ENCODE data around the gene RPP25L.

The RPP25L gene

DNA sequence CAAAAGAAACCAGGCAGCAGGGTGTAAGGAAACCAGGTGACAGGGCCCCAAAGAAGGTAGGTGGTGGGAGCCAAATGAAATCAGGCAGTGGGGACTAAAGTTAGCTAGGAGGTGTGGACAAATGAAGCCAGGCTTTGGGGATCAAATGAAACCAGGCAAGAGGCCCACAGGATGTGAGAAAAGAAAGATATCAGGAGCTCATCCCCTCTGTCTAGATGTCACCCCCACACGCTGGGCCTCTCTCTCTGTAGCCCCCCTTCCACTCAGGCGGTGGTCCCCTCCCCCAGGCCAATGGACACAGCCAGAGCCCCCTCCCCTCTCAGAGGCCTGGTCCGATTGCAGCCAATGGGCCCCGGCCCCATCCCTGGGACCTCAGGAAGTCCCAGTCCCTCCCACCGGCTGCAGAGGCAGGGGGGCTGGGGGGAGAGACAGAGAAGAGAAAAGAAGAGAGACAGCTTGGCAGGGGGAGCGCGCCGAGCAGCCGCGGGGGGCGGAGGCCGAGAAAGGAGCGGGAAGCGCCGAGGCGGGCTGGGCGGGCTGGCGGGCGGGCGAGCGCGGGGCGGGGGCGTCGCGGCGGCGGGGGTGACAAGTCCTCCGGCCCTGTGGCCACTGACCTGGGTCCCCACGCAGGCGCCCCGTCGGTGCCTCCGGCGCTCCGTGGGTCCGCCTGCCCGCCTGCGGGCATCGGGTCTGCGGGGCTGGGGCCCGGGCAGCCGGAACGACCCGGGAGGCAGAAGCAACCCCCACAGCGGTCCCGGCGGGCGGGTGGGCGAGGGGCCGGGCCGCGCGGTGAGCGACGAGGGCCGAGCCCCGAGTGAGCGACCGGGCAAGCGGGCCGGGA is 34.3 kb downstream of the RPP25L start:
- no peak for DNase-seq (ENCODE audit: low read depth)
- TF ChIP-seq, protein P1, sequence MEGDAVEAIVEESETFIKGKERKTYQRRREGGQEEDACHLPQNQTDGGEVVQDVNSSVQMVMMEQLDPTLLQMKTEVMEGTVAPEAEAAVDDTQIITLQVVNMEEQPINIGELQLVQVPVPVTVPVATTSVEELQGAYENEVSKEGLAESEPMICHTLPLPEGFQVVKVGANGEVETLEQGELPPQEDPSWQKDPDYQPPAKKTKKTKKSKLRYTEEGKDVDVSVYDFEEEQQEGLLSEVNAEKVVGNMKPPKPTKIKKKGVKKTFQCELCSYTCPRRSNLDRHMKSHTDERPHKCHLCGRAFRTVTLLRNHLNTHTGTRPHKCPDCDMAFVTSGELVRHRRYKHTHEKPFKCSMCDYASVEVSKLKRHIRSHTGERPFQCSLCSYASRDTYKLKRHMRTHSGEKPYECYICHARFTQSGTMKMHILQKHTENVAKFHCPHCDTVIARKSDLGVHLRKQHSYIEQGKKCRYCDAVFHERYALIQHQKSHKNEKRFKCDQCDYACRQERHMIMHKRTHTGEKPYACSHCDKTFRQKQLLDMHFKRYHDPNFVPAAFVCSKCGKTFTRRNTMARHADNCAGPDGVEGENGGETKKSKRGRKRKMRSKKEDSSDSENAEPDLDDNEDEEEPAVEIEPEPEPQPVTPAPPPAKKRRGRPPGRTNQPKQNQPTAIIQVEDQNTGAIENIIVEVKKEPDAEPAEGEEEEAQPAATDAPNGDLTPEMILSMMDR (IDR thresholded peaks at IDR 0.05; ENCODE audit: insufficient read depth, low read depth, low read length, missing control alignments), result no peak
- no peak overlapping the region for H3K4me3 ChIP-seq (ENCODE audit: low read depth, low read length)

DNA sequence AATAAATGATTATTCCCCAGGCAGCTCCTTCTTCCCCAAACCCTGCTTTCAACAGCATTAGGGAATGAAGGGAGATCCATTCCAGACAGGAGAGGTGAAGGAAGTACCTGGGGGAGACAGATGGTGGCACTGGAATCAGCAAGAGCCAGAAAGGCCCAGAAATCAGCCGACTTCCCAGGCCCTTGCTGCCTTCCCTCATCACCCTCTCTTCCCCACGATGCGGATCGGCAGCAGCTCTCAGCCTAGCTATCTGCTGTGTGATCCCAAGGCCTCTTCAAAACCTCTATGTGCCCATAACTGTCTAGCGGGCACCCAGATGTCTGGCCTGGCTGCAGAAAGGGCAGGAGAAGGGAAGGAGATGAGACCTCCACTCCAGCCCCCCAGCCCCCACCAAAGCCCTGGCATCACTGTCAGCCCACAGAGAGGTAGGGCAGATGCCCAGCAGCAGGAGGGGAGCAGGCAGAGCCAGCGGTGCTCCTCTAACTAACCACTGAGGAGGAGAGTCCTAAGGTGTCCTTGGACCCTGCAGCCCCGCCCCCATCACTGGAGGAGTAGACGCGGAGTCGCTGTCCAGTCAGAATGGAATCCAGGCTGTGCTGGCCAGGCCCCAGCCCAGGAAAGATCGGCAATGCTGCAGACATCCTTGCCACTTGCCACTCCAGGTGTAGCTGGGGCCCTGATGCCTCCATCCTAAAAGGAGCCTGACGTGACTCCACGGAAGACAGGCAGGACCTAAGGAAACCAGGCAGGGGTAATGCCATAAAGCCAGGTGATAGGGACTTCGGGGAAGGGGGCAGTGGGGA is 35.1 kb downstream of the RPP25L start:
- DNase-seq (ENCODE audit: low read depth), result no peak
- H3K4me3 ChIP-seq (ENCODE audit: low read depth, low read length), result no peak overlapping the region
- TF ChIP-seq, protein P1 (IDR thresholded peaks at IDR 0.05; ENCODE audit: insufficient read depth, low read depth, low read length, missing control alignments), result no peak

- DNase-seq (ENCODE audit: low read depth), result no peak
- TF ChIP-seq, protein P1 (IDR thresholded peaks at IDR 0.05; ENCODE audit: insufficient read depth, low read depth, low read length, missing control alignments), result no peak
- H3K4me3 ChIP-seq (ENCODE audit: low read depth, low read length), result no peak overlapping the region
These were observed 35.9 kb downstream of the RPP25L start for GRCh38 chr9:34575862-34576596.

- DNase-seq (ENCODE audit: low read depth), result no peak
- TF ChIP-seq, protein P1 (IDR thresholded peaks at IDR 0.05; ENCODE audit: insufficient read depth, low read depth, low read length, missing control alignments), result no peak
- H3K4me3 ChIP-seq (ENCODE audit: low read depth, low read length), result no peak overlapping the region
These were observed 36.7 kb downstream of the RPP25L start for GRCh38 chr9:34575241-34575640.

DNA sequence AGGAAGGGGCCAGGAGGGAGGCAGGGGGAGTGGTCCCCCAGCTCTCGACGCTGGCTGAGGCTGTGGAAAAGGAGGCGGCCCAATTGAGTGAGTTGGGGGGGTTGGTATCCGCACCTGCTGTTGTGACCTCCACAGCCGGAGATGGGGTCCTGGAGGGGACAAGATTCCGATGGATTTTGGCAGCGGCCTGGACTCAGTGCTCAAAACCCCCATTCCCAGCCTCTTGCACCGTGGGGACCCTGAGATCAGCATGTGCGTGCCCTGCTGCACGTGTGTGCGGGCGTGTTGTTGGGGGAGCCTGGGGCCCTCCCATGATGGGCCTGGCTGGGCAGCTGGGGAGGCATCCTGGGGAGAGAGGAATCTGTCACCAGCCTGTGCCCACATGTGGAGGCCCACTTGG is 37.3 kb downstream of the RPP25L start:
- no peak for DNase-seq (ENCODE audit: low read depth)
- TF ChIP-seq, protein P1 (IDR thresholded peaks at IDR 0.05; ENCODE audit: insufficient read depth, low read depth, low read length, missing control alignments), result no peak
- H3K4me3 ChIP-seq (ENCODE audit: low read depth, low read length), result no peak overlapping the region

- DNase-seq (ENCODE audit: low read depth), result no peak
- H3K4me3 ChIP-seq (ENCODE audit: low read depth, low read length), result no peak overlapping the region
- TF ChIP-seq, protein P1 (IDR thresholded peaks at IDR 0.05; ENCODE audit: insufficient read depth, low read depth, low read length, missing control alignments), result no peak
These were observed 38.1 kb downstream of the RPP25L start for GRCh38 chr9:34573599-34574325.

All from GM12865 (cell line).